ENCODE results near the gene MXD1. TPM values are rescaled to one million over a fixed set of nuclear protein-coding genes. Genes with fewer than 3 reads are reported as not detected.

The MXD1 gene
- polyA plus RNA-seq, 1 donor (not counting 4 experiments of a cell fraction or from before 2014, with no cell fraction given), result 15.9 TPM

DNA sequence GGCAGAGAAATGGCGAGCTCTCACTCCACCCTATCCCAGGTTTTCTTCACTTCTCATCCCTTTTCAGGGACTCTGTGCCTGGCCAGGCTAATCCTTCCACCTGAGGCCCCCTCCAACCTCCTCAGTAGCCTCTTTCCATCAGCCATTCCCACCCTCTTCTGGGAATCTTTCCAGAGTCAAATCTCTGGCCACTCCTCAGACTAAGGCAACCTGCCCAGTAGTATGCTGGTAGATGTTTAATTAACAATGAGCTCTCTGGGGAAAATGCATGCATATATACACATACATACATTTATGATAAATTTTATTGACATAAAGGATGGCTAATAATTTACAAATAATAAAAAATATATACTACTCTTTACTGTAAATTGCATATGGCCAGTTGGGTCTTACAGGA lies 57.9 kb downstream of the MXD1 start:
- no peaks in the 10 kb centered on the region for H3K36me3 ChIP-seq (ENCODE audit: control insufficient read depth in 2 of 2, extremely low read depth in 1 of 2, insufficient read depth in 2 of 2, low read length in 2 of 2)
- H3K27ac ChIP-seq (ENCODE audit: control insufficient read depth, insufficient read depth, low read length), result no peak overlapping the region
- H3K4me2 ChIP-seq (ENCODE audit: control insufficient read depth, extremely low read depth, insufficient read depth, low read depth, low read length), result no peak overlapping the region
- H2AFZ ChIP-seq (ENCODE audit: control insufficient read depth, low read length), result no peak overlapping the region
- H4K20me1 ChIP-seq (ENCODE audit: control insufficient read depth, extremely low read depth, insufficient read depth, low read length), result no peaks in the 10 kb centered on the region
- no peak for DNase-seq (ENCODE audit: low read depth, low spot score)
- H3K79me2 ChIP-seq (ENCODE audit: control insufficient read depth, insufficient read depth, low read length), result no peaks in the 10 kb centered on the region
- H3K9me1 ChIP-seq (ENCODE audit: control insufficient read depth, extremely low read depth, insufficient read depth, low read length), result peaks cover 2% of the 10 kb centered on the region
- H3K9ac ChIP-seq (ENCODE audit: control insufficient read depth, extremely low read depth, insufficient read depth, low read length), result no peak overlapping the region
- no peak for FAIRE-seq
- no peaks in the 10 kb centered on the region for H3K9me3 ChIP-seq (ENCODE audit: control insufficient read depth, low read depth, low read length)
- no peak overlapping the region for H3K4me3 ChIP-seq (ENCODE audit: control insufficient read depth in 2 of 3, extremely low read depth in 1 of 3, insufficient read depth in 2 of 3, low read depth in 1 of 3, low read length in 3 of 3)
- no peak for TF ChIP-seq EZH2 (IDR thresholded peaks at IDR 0.05; ENCODE audit: low read length)
- no peak for TF ChIP-seq CTCF (optimal IDR thresholded peaks at IDR 0.05 in 1 of 3, IDR thresholded peaks at IDR 0.05 in 1 of 3, conservative IDR thresholded peaks at IDR 0.05 in 1 of 3; ENCODE audit: extremely low read depth in 1 of 3, insufficient read depth in 2 of 3, low read length in 3 of 3)
- no peaks in the 10 kb centered on the region for H3K4me1 ChIP-seq (ENCODE audit: control insufficient read depth, extremely low read depth, insufficient read depth, low read length)
- dilution Hi-C loops (cut with MboI; ENCODE audit: extremely low pct_ligation_motif_present, low sequenced_read_pairs), result no loop called here
- H3K27me3 ChIP-seq (ENCODE audit: control insufficient read depth, extremely low read depth, insufficient read depth, low read length), result no peaks in the 10 kb centered on the region

- no peak for DNase-seq (ENCODE audit: low read depth, low spot score)
Measured at GRCh38 chr2:69973335-69973735, 58.4 kb downstream of the MXD1 start.

More at GRCh38 chr2:69973335-69973735, 58.4 kb downstream of the MXD1 start:
- Histone ChIP-seq H4K20me1 (ENCODE audit: control insufficient read depth, extremely low read depth, insufficient read depth, low read length) (no peaks in the 10 kb centered on the region), H3K4me1 (ENCODE audit: control insufficient read depth, extremely low read depth, insufficient read depth, low read length) (peaks cover 3% of the 10 kb centered on the region), H3K27ac (ENCODE audit: control insufficient read depth, insufficient read depth, low read length) (no peak overlapping the region), H3K4me2 (ENCODE audit: control insufficient read depth, extremely low read depth, insufficient read depth, low read depth, low read length) (no peak overlapping the region), H3K4me3 (ENCODE audit: control insufficient read depth in 2 of 3, extremely low read depth in 1 of 3, insufficient read depth in 2 of 3, low read depth in 1 of 3, low read length in 3 of 3) (no peak overlapping the region), H2AFZ (ENCODE audit: control insufficient read depth, low read length) (no peak overlapping the region), H3K27me3 (ENCODE audit: control insufficient read depth, extremely low read depth, insufficient read depth, low read length) (no peaks in the 10 kb centered on the region), H3K79me2 (ENCODE audit: control insufficient read depth, insufficient read depth, low read length) (no peaks in the 10 kb centered on the region), H3K36me3 (ENCODE audit: control insufficient read depth in 2 of 2, extremely low read depth in 1 of 2, insufficient read depth in 2 of 2, low read length in 2 of 2) (no peaks in the 10 kb centered on the region), H3K9me1 (ENCODE audit: control insufficient read depth, extremely low read depth, insufficient read depth, low read length) (peaks cover 2% of the 10 kb centered on the region), H3K9me3 (ENCODE audit: control insufficient read depth, low read depth, low read length) (no peaks in the 10 kb centered on the region), H3K9ac (ENCODE audit: control insufficient read depth, extremely low read depth, insufficient read depth, low read length) (no peak overlapping the region)
- TF ChIP-seq CTCF (optimal IDR thresholded peaks at IDR 0.05 in 1 of 3, IDR thresholded peaks at IDR 0.05 in 1 of 3, conservative IDR thresholded peaks at IDR 0.05 in 1 of 3; ENCODE audit: extremely low read depth in 1 of 3, insufficient read depth in 2 of 3, low read length in 3 of 3), result no peak
- TF ChIP-seq EZH2 (IDR thresholded peaks at IDR 0.05; ENCODE audit: low read length), result no peak
- dilution Hi-C loops (cut with MboI; ENCODE audit: extremely low pct_ligation_motif_present, low sequenced_read_pairs), result no loop called here
- no peak for FAIRE-seq

Measured in keratinocyte (primary cell).